Transverse colon (tissue), 4 donors: ENCODE results near the gene PRR16. TPM values are rescaled to one million over a fixed set of nuclear protein-coding genes. Genes with fewer than 3 reads are reported as not detected.

ENCODE experiments used
- DNase-seq: peaks from one replicate; pipeline ENCODE4 v3.0.0-alpha.2; 2019
- H3K27ac ChIP-seq, 4 donors: fragments of 200-600 bp; sonication (generic); 2 replicates each; pipeline ENCODE4 v1.5.1; 2016 to 2018; ENCODE audit warnings: inconsistent platforms in 4 of 4
- H3K27me3 ChIP-seq: fragments of 200-600 bp; sonication (generic); 2 replicates; pipeline ENCODE4 v1.5.1; 2017; ENCODE audit warnings: inconsistent platforms
- H3K36me3 ChIP-seq, 4 donors: fragments of 200-600 bp; sonication (generic); 2 replicates each; pipeline ENCODE4 v1.5.1; 2017 to 2019; ENCODE audit warnings: inconsistent platforms in 4 of 4
- H3K4me1 ChIP-seq, 4 donors: fragments of 200-600 bp; sonication (generic); 2 replicates each; pipeline ENCODE4 v1.5.1; 2017 to 2020; ENCODE audit warnings: inconsistent platforms in 4 of 4
- H3K4me3 ChIP-seq, 4 donors: fragments of 200-600 bp; sonication (generic); 1 replicate in 1 of 4; 2 replicates in 3 of 4; pipeline versions ENCODE4 v1.5.1 to v1.6.1; 2017 to 2019; ENCODE audit warnings: inconsistent platforms in 4 of 4
- H3K9me3 ChIP-seq, 2 donors: fragments of 200-600 bp; sonication (generic); 2 replicates each; pipeline ENCODE4 v1.5.1; 2017 to 2019; ENCODE audit warnings: inconsistent platforms in 2 of 2
- EP300 ChIP-seq: sonication (generic); formaldehyde crosslinking; IDR thresholded peaks from one replicate; pipeline ENCODE4 v1.6.1; 2017; ENCODE audit warnings: antibody characterized with exemption, low read depth
- POLR2A ChIP-seq: fragments of 450-650 bp; IDR thresholded peaks from one replicate; pipeline ENCODE4 v1.6.1; 2016; ENCODE audit warnings: antibody characterized with exemption, mild to moderate bottlenecking, moderate library complexity
- POLR2AphosphoS5 ChIP-seq, 3 donors: sonication (generic); formaldehyde crosslinking; IDR thresholded peaks; one replicate each; pipeline ENCODE4 v1.6.1; 2016; ENCODE audit warnings: antibody characterized with exemption in 3 of 3
- WGBS, 2 donors: methylation state at CpG; one replicate each; pipeline ENCODE4 v1.1.5; 2018; ENCODE audit warnings: low coverage in 1 of 2; 5-methylcytosine and 5-hydroxymethylcytosine counted together
- in situ Hi-C, 4 donors: fragments of 200-750 bp; cut with MboI; loops; one replicate each; pipeline versions ENCODE4 v1.15.0 to v1.15.1; 2017; ENCODE audit warnings: low sequenced_read_pairs in 3 of 4, low pct_ligation_motif_present in 1 of 4, low pct_unique_long_range_greater_than_20kb in 1 of 4
- intact Hi-C: fragments of 100-400 bp; cut with DNase I; formaldehyde crosslinking; loops from one replicate; pipeline ENCODE4 v1.15.1; 2023; ENCODE audit warnings: low total_unique reads
- total RNA-seq, 4 donors: library from RNA; depleted of rRNA; stranded (reverse); fragments of >200 nt; gene quantifications; one replicate each; pipeline ENCODE4 v1.1.0, GENCODE V29; 2016
- TF ChIP-seq, protein P1 (sequence below), 5 experiments: fragments of 200-600 bp in 3 of 5; fragments of 450-650 bp in 2 of 5; sonication (generic) in 3 of 5; IDR thresholded peaks; 1 replicate in 2 of 5; 2 replicates in 3 of 5; pipeline ENCODE4 v1.5.1; 2016 to 2017; ENCODE audit warnings: antibody characterized with exemption in 5 of 5, inconsistent platforms in 3 of 5, mild to moderate bottlenecking in 2 of 5, moderate library complexity in 1 of 5

The PRR16 gene
- total RNA-seq, 4 donors from 2014 or later, result 2.7 to 9.7 (median 6.3) TPM

- intact Hi-C loops (no loop called here), in situ Hi-C loops (loop anchor here in 1 of 4 donors (25.0 kb wide), 1 partner anchor 524 kb away; no protein-coding TSS in a partner anchor)
- 68 to 76% methylated on average over 2 of the region's 2 CpGs for WGBS, 2 donors
- H3K4me3 ChIP-seq, result no peak overlapping the region
- H3K4me1 ChIP-seq, result peaks cover 0 to 25% (median 15%) of the 10 kb centered on the region in 4 donors
- H3K36me3 ChIP-seq, result no peaks in the 10 kb centered on the region
- H3K9me3 ChIP-seq, result no peaks in the 10 kb centered on the region
- no peak for TF ChIP-seq POLR2AphosphoS5 (IDR thresholded peaks at IDR 0.05)
- no peak for TF ChIP-seq POLR2A
- no peak for TF ChIP-seq EP300
- TF ChIP-seq, protein P1, sequence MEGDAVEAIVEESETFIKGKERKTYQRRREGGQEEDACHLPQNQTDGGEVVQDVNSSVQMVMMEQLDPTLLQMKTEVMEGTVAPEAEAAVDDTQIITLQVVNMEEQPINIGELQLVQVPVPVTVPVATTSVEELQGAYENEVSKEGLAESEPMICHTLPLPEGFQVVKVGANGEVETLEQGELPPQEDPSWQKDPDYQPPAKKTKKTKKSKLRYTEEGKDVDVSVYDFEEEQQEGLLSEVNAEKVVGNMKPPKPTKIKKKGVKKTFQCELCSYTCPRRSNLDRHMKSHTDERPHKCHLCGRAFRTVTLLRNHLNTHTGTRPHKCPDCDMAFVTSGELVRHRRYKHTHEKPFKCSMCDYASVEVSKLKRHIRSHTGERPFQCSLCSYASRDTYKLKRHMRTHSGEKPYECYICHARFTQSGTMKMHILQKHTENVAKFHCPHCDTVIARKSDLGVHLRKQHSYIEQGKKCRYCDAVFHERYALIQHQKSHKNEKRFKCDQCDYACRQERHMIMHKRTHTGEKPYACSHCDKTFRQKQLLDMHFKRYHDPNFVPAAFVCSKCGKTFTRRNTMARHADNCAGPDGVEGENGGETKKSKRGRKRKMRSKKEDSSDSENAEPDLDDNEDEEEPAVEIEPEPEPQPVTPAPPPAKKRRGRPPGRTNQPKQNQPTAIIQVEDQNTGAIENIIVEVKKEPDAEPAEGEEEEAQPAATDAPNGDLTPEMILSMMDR (IDR thresholded peaks at IDR 0.05), result no peak
- DNase-seq, result no peak
- peaks cover 46% of the 10 kb centered on the region for H3K27me3 ChIP-seq
- H3K27ac ChIP-seq, result no peak overlapping the region
Observed at GRCh38 chr5:120461251-120461650, 2.8 kb upstream of the PRR16 start.

DNA sequence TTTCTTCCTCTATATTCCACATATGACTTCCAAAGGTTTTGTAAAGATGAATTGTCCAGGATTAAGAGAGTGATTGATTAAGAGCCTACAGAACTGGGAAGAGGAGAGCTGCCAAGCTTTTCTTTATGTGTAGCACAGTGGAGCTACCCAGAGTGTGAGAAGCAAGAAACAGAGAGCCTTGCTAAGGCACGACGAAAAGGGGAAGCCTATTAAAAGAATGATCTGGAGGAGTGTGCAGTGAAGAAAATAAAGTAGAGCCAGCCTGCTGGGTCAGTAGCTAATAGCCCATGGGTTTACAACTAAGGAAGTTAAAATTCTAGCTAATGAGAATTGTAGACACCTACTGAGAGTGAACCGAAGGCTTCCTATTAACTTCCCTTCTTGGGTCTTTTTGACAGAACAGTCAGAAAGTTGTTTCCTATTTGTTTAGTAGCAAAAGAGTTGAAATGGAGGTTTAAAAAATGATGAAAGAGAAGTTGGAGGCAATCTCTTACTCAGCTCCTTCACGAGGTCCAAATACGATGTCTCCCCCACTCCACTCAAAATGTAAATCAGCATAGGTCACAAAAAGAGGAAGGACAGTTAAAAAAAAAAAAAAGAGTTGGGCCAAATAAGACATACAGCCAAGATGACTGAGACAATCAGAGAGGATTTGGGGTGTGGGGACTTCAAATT, 957 bp upstream of the PRR16 start:
- no peaks in the 10 kb centered on the region for H3K9me3 ChIP-seq
- H3K27ac ChIP-seq, result peak overlapping the region in 3 of 4 donors; percentile 63 to 75 (median 68)
- no peak for DNase-seq
- H3K4me3 ChIP-seq, result no peak overlapping the region
- peaks cover 0 to 25% (median 15%) of the 10 kb centered on the region in 4 donors for H3K4me1 ChIP-seq
- 35 to 61% methylated on average over 4 to 5 of the region's 5 CpGs for WGBS, 2 donors
- TF ChIP-seq POLR2A, result no peak
- no peak for TF ChIP-seq EP300
- TF ChIP-seq, protein P1 (IDR thresholded peaks at IDR 0.05), result no peak
- no peak for TF ChIP-seq POLR2AphosphoS5 (IDR thresholded peaks at IDR 0.05)
- H3K36me3 ChIP-seq, result no peaks in the 10 kb centered on the region
- in situ Hi-C loops, result loop anchor here in 1 of 4 donors (25.0 kb wide), 1 partner anchor 526 kb away; no protein-coding TSS in a partner anchor
- intact Hi-C loops, result no loop called here
- peaks cover 62% of the 10 kb centered on the region for H3K27me3 ChIP-seq

- Histone ChIP-seq H3K27me3 (peaks cover 62% of the 10 kb centered on the region), H3K27ac (peak overlapping the region; percentile 61 to 75 (median 66)), H3K36me3 (no peaks in the 10 kb centered on the region), H3K4me3 (peak overlapping the region; percentile 22 to 54 (median 31)), H3K4me1 (peaks cover 0 to 25% (median 15%) of the 10 kb centered on the region in 4 donors), H3K9me3 (no peaks in the 10 kb centered on the region)
- in situ Hi-C loops, result loop anchor here in 1 of 4 donors (25.0 kb wide), 1 partner anchor 528 kb away; no protein-coding TSS in a partner anchor
- WGBS, 2 donors, result 1% methylated on average over 33 of the region's 33 CpGs; no CpG with 5 or more reads in 1 of the 2 donors
- intact Hi-C loops, result no loop called here
- TF ChIP-seq, protein P1 (IDR thresholded peaks at IDR 0.05), result no peak
- no peak for TF ChIP-seq POLR2AphosphoS5 (IDR thresholded peaks at IDR 0.05)
- TF ChIP-seq EP300, result no peak
- TF ChIP-seq POLR2A, result no peak
- DNase-seq, result peak; percentile 23
Observed at GRCh38 chr5:120464627-120465435, 731 bp downstream of the PRR16 start.

- peak overlapping the region; percentile 61 to 75 (median 66) for H3K27ac ChIP-seq
- intact Hi-C loops (no loop called here), in situ Hi-C loops (loop anchor here in 1 of 4 donors (25.0 kb wide), 1 partner anchor 528 kb away; no protein-coding TSS in a partner anchor)
- H3K27me3 ChIP-seq, result peaks cover 62% of the 10 kb centered on the region
- peak; percentile 11 for DNase-seq
- TF ChIP-seq EP300 (no peak), POLR2A (no peak), POLR2AphosphoS5 (IDR thresholded peaks at IDR 0.05) (no peak)
- TF ChIP-seq, protein P1 (IDR thresholded peaks at IDR 0.05), result no peak
- peak overlapping the region; percentile 22 to 54 (median 31) for H3K4me3 ChIP-seq
- H3K4me1 ChIP-seq, result peaks cover 0 to 25% (median 15%) of the 10 kb centered on the region in 4 donors
- H3K9me3 ChIP-seq, result no peaks in the 10 kb centered on the region
- no peaks in the 10 kb centered on the region for H3K36me3 ChIP-seq
- WGBS, 2 donors, result 2 to 7% methylated on average over 2 to 26 of the region's 33 CpGs
Observed at GRCh38 chr5:120465436-120465961, 1.4 kb downstream of the PRR16 start.
